Measurements from ENCODE around the gene CCDC9B. TPM values are rescaled to one million over a fixed set of nuclear protein-coding genes. Genes with fewer than 3 reads are reported as not detected.

Gene CCDC9B
- total RNA-seq, 3 donors from 2014 or later: 0.13 to 0.30 (median 0.25) TPM

GRCh38 chr15:40305281-40305680 is 35.5 kb downstream of the CCDC9B start:
- ATAC-seq (no peak), DNase-seq (no peak)
- H3K4me3 Mint-ChIP-seq: no peak overlapping the region
- peaks cover 19% of the 10 kb centered on the region for H3K36me3 Mint-ChIP-seq (ENCODE audit: insufficient read depth)
- H3K27me3 Mint-ChIP-seq (ENCODE audit: low read depth): no peaks in the 10 kb centered on the region
- peaks cover 45% of the 10 kb centered on the region for H3K4me1 Mint-ChIP-seq (ENCODE audit: low read depth)
- no peaks in the 10 kb centered on the region for H3K9me3 Mint-ChIP-seq

GRCh38 chr15:40303576-40303975 is 37.2 kb downstream of the CCDC9B start:
- Mint-ChIP-seq H3K9me3 (no peaks in the 10 kb centered on the region), H3K4me3 (no peak overlapping the region), H3K4me1 (ENCODE audit: low read depth) (peaks cover 30% of the 10 kb centered on the region), H3K36me3 (ENCODE audit: insufficient read depth) (peaks cover 29% of the 10 kb centered on the region), H3K27me3 (ENCODE audit: low read depth) (no peaks in the 10 kb centered on the region)
- ATAC-seq: no peak
- no peak for DNase-seq

- no peaks in the 10 kb centered on the region for H3K27me3 Mint-ChIP-seq (ENCODE audit: low read depth)
These were observed 37.8 kb downstream of the CCDC9B start for GRCh38 chr15:40302981-40303380.

GRCh38 chr15:40302288-40302886 is 38.4 kb downstream of the CCDC9B start:
- Mint-ChIP-seq H3K4me3 (no peak overlapping the region), H3K4me1 (ENCODE audit: low read depth) (peaks cover 25% of the 10 kb centered on the region), H3K27me3 (ENCODE audit: low read depth) (no peaks in the 10 kb centered on the region), H3K36me3 (ENCODE audit: insufficient read depth) (peaks cover 31% of the 10 kb centered on the region), H3K9me3 (no peaks in the 10 kb centered on the region)
- ATAC-seq (no peak), DNase-seq (no peak)

More at GRCh38 chr15:40302981-40303380, 37.8 kb downstream of the CCDC9B start:
- ATAC-seq (no peak), DNase-seq (no peak)
- Mint-ChIP-seq H3K4me3 (no peak overlapping the region), H3K36me3 (ENCODE audit: insufficient read depth) (peaks cover 29% of the 10 kb centered on the region), H3K9me3 (no peaks in the 10 kb centered on the region), H3K4me1 (ENCODE audit: low read depth) (peaks cover 26% of the 10 kb centered on the region)

- H3K4me3 Mint-ChIP-seq: no peak overlapping the region
- ATAC-seq: no peak
- H3K9me3 Mint-ChIP-seq: no peaks in the 10 kb centered on the region
- no peak for DNase-seq
- peaks cover 22% of the 10 kb centered on the region for H3K4me1 Mint-ChIP-seq (ENCODE audit: low read depth)
- no peaks in the 10 kb centered on the region for H3K27me3 Mint-ChIP-seq (ENCODE audit: low read depth)
- H3K36me3 Mint-ChIP-seq (ENCODE audit: insufficient read depth): peaks cover 37% of the 10 kb centered on the region
These were observed 39.1 kb downstream of the CCDC9B start for GRCh38 chr15:40301467-40302179.

GRCh38 chr15:40300771-40301170 is 40.0 kb downstream of the CCDC9B start:
- DNase-seq: no peak

GRCh38 chr15:40300367-40300766 is 40.4 kb downstream of the CCDC9B start:
- ATAC-seq (no peak), DNase-seq (no peak)
- H3K27me3 Mint-ChIP-seq (ENCODE audit: low read depth): no peaks in the 10 kb centered on the region
- H3K4me1 Mint-ChIP-seq (ENCODE audit: low read depth): peaks cover 13% of the 10 kb centered on the region
- no peaks in the 10 kb centered on the region for H3K9me3 Mint-ChIP-seq
- peaks cover 40% of the 10 kb centered on the region for H3K36me3 Mint-ChIP-seq (ENCODE audit: insufficient read depth)
- no peak overlapping the region for H3K4me3 Mint-ChIP-seq

More at GRCh38 chr15:40300771-40301170, 40.0 kb downstream of the CCDC9B start:
- ATAC-seq: no peak
- Mint-ChIP-seq H3K4me3 (no peak overlapping the region), H3K9me3 (no peaks in the 10 kb centered on the region), H3K4me1 (ENCODE audit: low read depth) (peaks cover 14% of the 10 kb centered on the region), H3K27me3 (ENCODE audit: low read depth) (no peaks in the 10 kb centered on the region), H3K36me3 (ENCODE audit: insufficient read depth) (peaks cover 37% of the 10 kb centered on the region)

GRCh38 chr15:40298216-40298935 is 42.4 kb downstream of the CCDC9B start:
- Mint-ChIP-seq H3K36me3 (ENCODE audit: insufficient read depth) (peaks cover 35% of the 10 kb centered on the region), H3K4me1 (ENCODE audit: low read depth) (no peaks in the 10 kb centered on the region), H3K9me3 (no peaks in the 10 kb centered on the region), H3K27me3 (ENCODE audit: low read depth) (no peaks in the 10 kb centered on the region), H3K4me3 (no peak overlapping the region)
- DNase-seq (no peak), ATAC-seq (no peak)

- no peak for ATAC-seq
- Mint-ChIP-seq H3K9me3 (no peaks in the 10 kb centered on the region), H3K27me3 (ENCODE audit: low read depth) (no peaks in the 10 kb centered on the region), H3K4me3 (no peak overlapping the region), H3K36me3 (ENCODE audit: insufficient read depth) (peaks cover 37% of the 10 kb centered on the region), H3K4me1 (ENCODE audit: low read depth) (no peaks in the 10 kb centered on the region)
- no peak for DNase-seq
These were observed 43.4 kb downstream of the CCDC9B start for GRCh38 chr15:40297356-40297755.

GRCh38 chr15:40296561-40297230 is 44.0 kb downstream of the CCDC9B start:
- Mint-ChIP-seq H3K4me3 (no peak overlapping the region), H3K4me1 (ENCODE audit: low read depth) (no peaks in the 10 kb centered on the region), H3K9me3 (no peaks in the 10 kb centered on the region), H3K27me3 (ENCODE audit: low read depth) (no peaks in the 10 kb centered on the region), H3K36me3 (ENCODE audit: insufficient read depth) (peaks cover 36% of the 10 kb centered on the region)
- DNase-seq (no peak), ATAC-seq (no peak)

GRCh38 chr15:40295877-40296560 is 44.7 kb downstream of the CCDC9B start:
- H3K4me3 Mint-ChIP-seq: no peak overlapping the region
- no peaks in the 10 kb centered on the region for H3K4me1 Mint-ChIP-seq (ENCODE audit: low read depth)
- no peaks in the 10 kb centered on the region for H3K9me3 Mint-ChIP-seq
- no peaks in the 10 kb centered on the region for H3K27me3 Mint-ChIP-seq (ENCODE audit: low read depth)
- peaks cover 31% of the 10 kb centered on the region for H3K36me3 Mint-ChIP-seq (ENCODE audit: insufficient read depth)
- DNase-seq (no peak), ATAC-seq (no peak)

GRCh38 chr15:40295297-40295696 is 45.4 kb downstream of the CCDC9B start:
- no peaks in the 10 kb centered on the region for H3K9me3 Mint-ChIP-seq
- no peak for DNase-seq
- H3K4me1 Mint-ChIP-seq (ENCODE audit: low read depth): no peaks in the 10 kb centered on the region
- peaks cover 24% of the 10 kb centered on the region for H3K36me3 Mint-ChIP-seq (ENCODE audit: insufficient read depth)
- no peaks in the 10 kb centered on the region for H3K27me3 Mint-ChIP-seq (ENCODE audit: low read depth)
- no peak for ATAC-seq
- H3K4me3 Mint-ChIP-seq: no peak overlapping the region

- DNase-seq (no peak), ATAC-seq (no peak)
- H3K4me3 Mint-ChIP-seq: no peak overlapping the region
- H3K9me3 Mint-ChIP-seq: no peaks in the 10 kb centered on the region
- no peaks in the 10 kb centered on the region for H3K27me3 Mint-ChIP-seq (ENCODE audit: low read depth)
- H3K36me3 Mint-ChIP-seq (ENCODE audit: insufficient read depth): peaks cover 20% of the 10 kb centered on the region
- H3K4me1 Mint-ChIP-seq (ENCODE audit: low read depth): no peaks in the 10 kb centered on the region
These were observed 46.5 kb downstream of the CCDC9B start for GRCh38 chr15:40293905-40294895.

All from activated T-cell treated with anti-CD3 and anti-CD28 coated beads, Interleukin-2, amount 50 U/mL, for 4 hours (primary cell).